HuH-7.5 (cell line): Measurements from ENCODE around the gene KIF2A.

Experiments used
- DNase-seq: peaks from one replicate; pipeline ENCODE4 v3.0.0; 2011; ENCODE audit warnings: low spot score

KIF2A gene

GRCh38 chr5:62385131-62385530, 79.1 kb downstream of the KIF2A start:
- no peak for DNase-seq

- no peak for DNase-seq
Measured at GRCh38 chr5:62385816-62386400, 79.9 kb downstream of the KIF2A start.

- DNase-seq = no peak
Measured at GRCh38 chr5:62386824-62387223, 80.8 kb downstream of the KIF2A start.

- no peak for DNase-seq
Measured at GRCh38 chr5:62395210-62395950, 89.4 kb downstream of the KIF2A start.

- peak; percentile 85 for DNase-seq
Measured at GRCh38 chr5:62403411-62404250, 97.6 kb downstream of the KIF2A start, which contains the start of gene DIMT1. DIMT1 (minus strand) TSS chr5:62403905; CDS start chr5:62403772, 133 bp downstream.

GRCh38 chr5:62412549-62413329, 106.7 kb downstream of the KIF2A start, which contains the start of gene IPO11:
IPO11 (plus strand) TSS chr5:62412763; CDS start chr5:62437280, 24,517 bp downstream.
- DNase-seq = peak; percentile 85

- no peak for DNase-seq
Measured at GRCh38 chr5:62413711-62414110, 107.7 kb downstream of the KIF2A start.

- no peak for DNase-seq
Measured at GRCh38 chr5:62418462-62419076, 112.6 kb downstream of the KIF2A start.

GRCh38 chr5:62419609-62420008, 113.6 kb downstream of the KIF2A start:
- DNase-seq = no peak

GRCh38 chr5:62421414-62421813, 115.4 kb downstream of the KIF2A start:
- DNase-seq = no peak

- no peak for DNase-seq
Measured at GRCh38 chr5:62424763-62425162, 118.8 kb downstream of the KIF2A start.

GRCh38 chr5:62431735-62432620, 126.0 kb downstream of the KIF2A start:
- no peak for DNase-seq

GRCh38 chr5:62432621-62433064, 126.6 kb downstream of the KIF2A start:
- DNase-seq = no peak
